ENCODE data around the gene CLEC18B.
"Not testable (repeated sequence)": the region's sequence is repeated elsewhere in the genome, so short reads cannot be mapped to it uniquely, and the experiment has no call there.

The CLEC18B gene

GRCh38 chr16:74361646-74362610 is 59.4 kb downstream of the CLEC18B start:
- DNase-seq (ENCODE audit: low read depth in 1 of 2, low spot score in 1 of 2) = not testable (repeated sequence)

Data from activated T-helper 1 cell treated with anti-CD3 and anti-CD28 coated beads, Interleukin-2, amount 50 U/mL, for 16 hours (primary cell).